ENCODE results near the gene HSPA12B. TPM values are rescaled to one million over a fixed set of nuclear protein-coding genes. Genes with fewer than 3 reads are reported as not detected.

HSPA12B gene
- total and polyA plus RNA-seq, 2 of the 4 experiments (the other 2 are of a cell fraction), result not detected

DNA sequence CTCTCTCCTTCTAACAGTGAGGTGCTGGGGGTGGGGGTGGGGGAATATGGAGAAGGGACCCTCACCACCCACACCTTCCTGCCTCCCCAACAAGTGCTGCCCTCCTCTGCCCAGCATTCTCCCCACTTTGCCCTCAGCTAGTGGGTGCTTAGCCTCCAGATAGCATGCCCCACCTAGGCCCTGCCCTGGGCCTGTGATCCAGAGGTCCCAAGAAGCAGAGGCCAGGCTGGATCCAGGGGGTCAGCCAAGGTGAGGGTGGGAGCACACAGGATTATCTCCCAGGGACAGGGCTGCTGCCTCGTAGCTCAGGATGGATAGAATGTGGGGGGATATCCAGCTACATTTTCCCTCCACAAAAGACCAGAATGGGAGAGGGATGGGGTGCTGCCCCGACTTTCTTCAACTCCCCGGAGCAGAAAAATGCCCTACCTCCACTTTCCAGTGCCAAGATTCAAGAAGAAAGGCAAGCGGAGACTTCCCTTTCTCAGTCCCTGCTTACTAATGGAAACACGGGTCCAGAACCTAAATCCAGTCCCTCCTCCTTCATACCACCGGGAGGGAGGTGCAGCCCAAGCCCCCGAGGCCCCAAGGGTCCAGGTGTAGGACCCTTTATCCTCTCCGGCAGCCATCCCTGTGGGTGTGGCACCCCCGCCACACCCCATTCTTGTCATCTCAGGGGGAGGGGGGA lies 34.1 kb downstream of the HSPA12B start:
- H4K8ac ChIP-seq (ENCODE audit: low read depth in 2 of 2, low read length in 2 of 2), result peak overlapping the region; percentile 31 to 39; a peak in 2 of 4 replicates
- peaks cover 15 to 30% of the 10 kb centered on the region in 2 experiments for H3K79me1 ChIP-seq (ENCODE audit: low read depth in 1 of 2, low read length in 2 of 2)
- H4K91ac ChIP-seq (ENCODE audit: insufficient read depth, low read depth, low read length), result no peak overlapping the region
- in situ Hi-C loops (cut with MboI; ENCODE audit: low sequenced_read_pairs) (no loop called here), intact Hi-C loops (cut with micrococcal nuclease) (loop anchor here (5.0 kb wide), 1 partner anchor 89 kb away; no protein-coding TSS in a partner anchor), dilution Hi-C loops (cut with HindIII; ENCODE audit: low sequenced_read_pairs, unreplicated experiment) (no loop called here)
- peak overlapping the region; percentile 99 for H3K4me2 ChIP-seq (ENCODE audit: low read depth, low read length)
- no peak for ATAC-seq (ENCODE audit: low read depth)
- peak overlapping the region; percentile 68; the same call in 1 of the 2 replicates for H3K23ac ChIP-seq (ENCODE audit: low read depth, low read length)
- H2BK20ac ChIP-seq (ENCODE audit: low read depth, low read length), result no peak overlapping the region
- no peak overlapping the region for H2BK15ac ChIP-seq (ENCODE audit: low read depth, low read length)
- WGBS, 2 experiments (ENCODE audit: extremely low coverage in 2 of 2, insufficient read length in 1 of 2), result no CpG with 5 or more reads among the region's 9 CpGs
- no peak overlapping the region; the same call in 1 of the 2 replicates for H3K14ac ChIP-seq (replicated peaks; ENCODE audit: low read depth, low read length)
- H3K9me3 ChIP-seq (ENCODE audit: control insufficient read depth, insufficient read depth, low read length), result no peaks in the 10 kb centered on the region
- H3K27ac ChIP-seq (ENCODE audit: insufficient read depth, low read length), result no peak overlapping the region
- ChIA-PET POLR2A (ENCODE audit: unreplicated experiment) (no interaction called here), CTCF (no interaction called here)
- peak overlapping the region; percentile 94 for H2AK9ac ChIP-seq (replicated peaks; ENCODE audit: low read depth, low read length, poor library complexity)
- H3K27me3 ChIP-seq (ENCODE audit: control insufficient read depth, insufficient read depth, low read length), result no peaks in the 10 kb centered on the region
- H4K5ac ChIP-seq (ENCODE audit: low read depth, low read length), result no peak overlapping the region
- no peak for DNase-seq
- H3K18ac ChIP-seq (ENCODE audit: low read depth, low read length), result no peak overlapping the region
- peak overlapping the region; percentile 76; the same call in 1 of the 2 replicates for H2AK5ac ChIP-seq (ENCODE audit: low read depth, low read length)
- H3K9me1 ChIP-seq (ENCODE audit: insufficient read depth, low read length), result no peaks in the 10 kb centered on the region; the same call in 1 of the 2 replicates
- H4K20me1 ChIP-seq (ENCODE audit: insufficient read depth, low read length), result no peaks in the 10 kb centered on the region; the same call in 1 of the 2 replicates
- no TSS peak for BruUV-seq (replicated peaks)
- H3K9ac ChIP-seq (ENCODE audit: low read depth, low read length), result peak overlapping the region; percentile 71
- H2AFZ ChIP-seq (replicated peaks; ENCODE audit: low read length, poor library complexity), result peak overlapping the region; percentile 96
- H2BK5ac ChIP-seq (ENCODE audit: low read depth, low read length, poor library complexity, severe bottlenecking), result no peak overlapping the region
- H3K4ac ChIP-seq (ENCODE audit: low read depth, low read length), result peak overlapping the region; percentile 47
- no peak overlapping the region for H3K56ac ChIP-seq (ENCODE audit: extremely low read depth, insufficient read depth, low read length)
- no peak overlapping the region for H2BK120ac ChIP-seq (ENCODE audit: low read depth, low read length)
- H3K4me3 ChIP-seq (ENCODE audit: insufficient read depth, low read depth, low read length), result peak overlapping the region; percentile 63
- peaks cover 11% of the 10 kb centered on the region for H3K4me1 ChIP-seq (ENCODE audit: control insufficient read depth, insufficient read depth, low read length)
- no peaks in the 10 kb centered on the region for H3K36me3 ChIP-seq (ENCODE audit: control insufficient read depth, insufficient read depth, low read length)
- TF ChIP-seq FOS (IDR thresholded peaks at IDR 0.05; ENCODE audit: low read depth, low read length) (no peak), BHLHE40 (IDR thresholded peaks at IDR 0.05; ENCODE audit: low read depth, low read length) (no peak), SMC3 (IDR thresholded peaks at IDR 0.05; ENCODE audit: low read depth, low read length) (no peak), NFE2L2 (IDR thresholded peaks at IDR 0.05; ENCODE audit: low read depth, low read length) (no peak), POLR2A (IDR thresholded peaks at IDR 0.05; ENCODE audit: low read depth, low read length) (no peak), CHD1 (IDR thresholded peaks at IDR 0.05; ENCODE audit: low read depth, low read length) (no peak)
- TF ChIP-seq, protein P1, sequence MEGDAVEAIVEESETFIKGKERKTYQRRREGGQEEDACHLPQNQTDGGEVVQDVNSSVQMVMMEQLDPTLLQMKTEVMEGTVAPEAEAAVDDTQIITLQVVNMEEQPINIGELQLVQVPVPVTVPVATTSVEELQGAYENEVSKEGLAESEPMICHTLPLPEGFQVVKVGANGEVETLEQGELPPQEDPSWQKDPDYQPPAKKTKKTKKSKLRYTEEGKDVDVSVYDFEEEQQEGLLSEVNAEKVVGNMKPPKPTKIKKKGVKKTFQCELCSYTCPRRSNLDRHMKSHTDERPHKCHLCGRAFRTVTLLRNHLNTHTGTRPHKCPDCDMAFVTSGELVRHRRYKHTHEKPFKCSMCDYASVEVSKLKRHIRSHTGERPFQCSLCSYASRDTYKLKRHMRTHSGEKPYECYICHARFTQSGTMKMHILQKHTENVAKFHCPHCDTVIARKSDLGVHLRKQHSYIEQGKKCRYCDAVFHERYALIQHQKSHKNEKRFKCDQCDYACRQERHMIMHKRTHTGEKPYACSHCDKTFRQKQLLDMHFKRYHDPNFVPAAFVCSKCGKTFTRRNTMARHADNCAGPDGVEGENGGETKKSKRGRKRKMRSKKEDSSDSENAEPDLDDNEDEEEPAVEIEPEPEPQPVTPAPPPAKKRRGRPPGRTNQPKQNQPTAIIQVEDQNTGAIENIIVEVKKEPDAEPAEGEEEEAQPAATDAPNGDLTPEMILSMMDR (conservative IDR thresholded peaks at IDR 0.05; ENCODE audit: low read depth, low read length), result no peak

All from IMR-90 (cell line).